Lower leg skin (tissue), 3 donors: ENCODE data around the gene CDC26.

Experiments used
- CTCF ChIP-seq, 3 donors: fragments of 450-650 bp; IDR thresholded peaks; one replicate each; pipeline ENCODE4 v1.5.1; 2016; ENCODE audit warnings: antibody characterized with exemption in 3 of 3, mild to moderate bottlenecking in 3 of 3, moderate library complexity in 2 of 3
- POLR2A ChIP-seq, 2 donors: fragments of 450-650 bp; IDR thresholded peaks; one replicate each; pipeline ENCODE4 v1.6.1; 2016 to 2017; ENCODE audit warnings: antibody characterized with exemption in 2 of 2, mild to moderate bottlenecking in 1 of 2, moderate library complexity in 1 of 2

- TF ChIP-seq CTCF (IDR thresholded peaks at IDR 0.05) = no peak
- TF ChIP-seq POLR2A (IDR thresholded peaks at IDR 0.05) = no peak
Measured at GRCh38 chr9:113316030-113316429, 40.7 kb upstream of the CDC26 start.
